ENCODE measurements around the gene SNX9. TPM values are rescaled to one million over a fixed set of nuclear protein-coding genes. Genes with fewer than 3 reads are reported as not detected.

The SNX9 gene
- total and polyA plus RNA-seq, 10 of the 15 experiments (the other 5 are each of a cell fraction or from before 2014, with no cell fraction given) = 0.03 to 2.0 (median 0.37) TPM

- TF ChIP-seq, protein P1, sequence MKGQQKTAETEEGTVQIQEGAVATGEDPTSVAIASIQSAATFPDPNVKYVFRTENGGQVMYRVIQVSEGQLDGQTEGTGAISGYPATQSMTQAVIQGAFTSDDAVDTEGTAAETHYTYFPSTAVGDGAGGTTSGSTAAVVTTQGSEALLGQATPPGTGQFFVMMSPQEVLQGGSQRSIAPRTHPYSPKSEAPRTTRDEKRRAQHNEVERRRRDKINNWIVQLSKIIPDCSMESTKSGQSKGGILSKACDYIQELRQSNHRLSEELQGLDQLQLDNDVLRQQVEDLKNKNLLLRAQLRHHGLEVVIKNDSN (IDR thresholded peaks at IDR 0.05; ENCODE audit: borderline replicate concordance, extremely low read length, insufficient read depth, low read depth, low read length) = no peak
Observed at GRCh38 chr6:157944983-157945931, 122.2 kb downstream of the SNX9 start (continued).

DNA sequence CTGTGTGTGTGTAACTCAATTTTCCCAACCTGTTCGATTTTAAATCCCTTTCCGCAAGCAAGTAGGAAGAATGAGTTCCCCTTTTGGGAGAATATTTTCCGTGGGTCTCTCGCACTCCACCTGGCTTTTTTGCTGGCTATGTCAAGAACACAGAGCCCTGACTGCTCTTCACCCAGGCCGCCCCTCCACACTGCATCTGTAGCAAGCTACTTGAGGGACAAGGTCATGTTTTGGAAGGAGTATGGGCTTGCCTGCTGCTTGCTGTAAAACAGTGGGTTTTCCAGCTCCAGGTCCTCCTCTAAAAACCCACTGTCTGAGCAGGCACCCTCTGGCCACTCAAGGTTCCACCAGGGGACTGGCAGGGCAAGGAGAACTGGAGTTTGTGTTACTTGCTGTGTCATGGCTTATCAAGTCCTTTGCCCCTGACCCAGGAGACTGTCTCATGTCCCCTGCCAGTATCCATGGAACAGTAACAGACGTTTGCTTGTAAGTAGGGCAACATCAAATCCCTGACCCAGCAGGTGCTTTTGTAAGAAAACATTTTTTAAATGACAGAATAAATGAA is 123.1 kb downstream of the SNX9 start:
- no peaks in the 10 kb centered on the region for H3K79me2 ChIP-seq (ENCODE audit: control insufficient read depth, insufficient read depth, low read length)
- BruUV-seq (replicated peaks) = no TSS peak
- intact Hi-C loops (cut with micrococcal nuclease; ENCODE audit: unreplicated experiment) (no loop called here), in situ Hi-C loops (cut with MboI) (loop anchor here (5.0 kb wide), 1 partner anchor 189 kb away; no protein-coding TSS in a partner anchor)
- no peak overlapping the region for H2AFZ ChIP-seq (ENCODE audit: control insufficient read depth, low read depth, low read length)
- POLR2A ChIA-PET = no interaction called here
- no peak for ATAC-seq
- no peaks in the 10 kb centered on the region for H3K9me3 ChIP-seq (replicated peaks; ENCODE audit: control insufficient read depth, insufficient read depth, low read length)
- no peak overlapping the region for H3K27ac ChIP-seq (ENCODE audit: control insufficient read depth, insufficient read depth)
- no peaks in the 10 kb centered on the region for H3K27me3 ChIP-seq (replicated peaks in 1 of 2; ENCODE audit: control insufficient read depth in 2 of 2, insufficient read depth in 2 of 2, low read length in 1 of 2)
- no peak for FAIRE-seq
- H3K4me1 ChIP-seq (ENCODE audit: control insufficient read depth, insufficient read depth, low read length) = no peaks in the 10 kb centered on the region
- H4K20me1 ChIP-seq (ENCODE audit: control insufficient read depth, insufficient read depth) = no peaks in the 10 kb centered on the region; the same call in 1 of the 2 replicates
- no peaks in the 10 kb centered on the region for H3K36me3 ChIP-seq (ENCODE audit: control insufficient read depth in 2 of 2, insufficient read depth in 2 of 2, low read length in 1 of 2)
- SMC1A ChIA-PET (ENCODE audit: uncharacterized antibody, unreplicated experiment) = interaction anchor here (0.9 to 1.7 kb wide), 8 partner anchors 11 to 632 kb away, joined by 3 to 11 read pairs (median 4); no protein-coding TSS in a partner anchor
- H3K9ac ChIP-seq (ENCODE audit: control insufficient read depth, insufficient read depth, low read length) = no peak overlapping the region
- H3K4me2 ChIP-seq (ENCODE audit: control insufficient read depth, insufficient read depth) = no peak overlapping the region
- RAD21 ChIA-PET (ENCODE audit: unreplicated experiment) = interaction anchor here (1.2 to 2.0 kb wide), 3 partner anchors 10 to 73 kb away, joined by 5 to 7 read pairs (median 5); no protein-coding TSS in a partner anchor
- DNase-seq (ENCODE audit: low read depth, low spot score) = no peak
- CTCF ChIA-PET = interaction anchor here (0.9 to 2.8 kb wide), 9 partner anchors 10 to 418 kb away, joined by 3 to 25 read pairs (median 5); no protein-coding TSS in a partner anchor
- no peak overlapping the region for H3K4me3 ChIP-seq
- 77% methylated on average over 6 of the region's 6 CpGs for WGBS (ENCODE audit: insufficient coverage, insufficient replicate concordance, low lambda C conversion rate, missing lambda C conversion rate)
- TF ChIP-seq RB1 (IDR thresholded peaks at IDR 0.05; ENCODE audit: borderline replicate concordance) = no peak
- TF ChIP-seq LARP7 (IDR thresholded peaks at IDR 0.05) = no peak
- TF ChIP-seq SUPT20H (IDR thresholded peaks at IDR 0.05; ENCODE audit: borderline replicate concordance, control insufficient read depth, low read depth, low read length) = no peak
- TF ChIP-seq POLR2AphosphoS5 (IDR thresholded peaks at IDR 0.05; ENCODE audit: low read length) = no peak
- no peak for TF ChIP-seq ETV6 (conservative IDR thresholded peaks at IDR 0.05 in 1 of 2, IDR thresholded peaks at IDR 0.05 in 1 of 2; ENCODE audit: borderline replicate concordance in 1 of 2, low read depth in 1 of 2)
- no peak for TF ChIP-seq ZNF217 (IDR thresholded peaks at IDR 0.05)
- TF ChIP-seq MXI1 (IDR thresholded peaks at IDR 0.05; ENCODE audit: low read depth, low read length) = no peak
- no peak for TF ChIP-seq PAX5 (IDR thresholded peaks at IDR 0.05; ENCODE audit: borderline replicate concordance, low read depth, low read length)
- TF ChIP-seq, protein P2, sequence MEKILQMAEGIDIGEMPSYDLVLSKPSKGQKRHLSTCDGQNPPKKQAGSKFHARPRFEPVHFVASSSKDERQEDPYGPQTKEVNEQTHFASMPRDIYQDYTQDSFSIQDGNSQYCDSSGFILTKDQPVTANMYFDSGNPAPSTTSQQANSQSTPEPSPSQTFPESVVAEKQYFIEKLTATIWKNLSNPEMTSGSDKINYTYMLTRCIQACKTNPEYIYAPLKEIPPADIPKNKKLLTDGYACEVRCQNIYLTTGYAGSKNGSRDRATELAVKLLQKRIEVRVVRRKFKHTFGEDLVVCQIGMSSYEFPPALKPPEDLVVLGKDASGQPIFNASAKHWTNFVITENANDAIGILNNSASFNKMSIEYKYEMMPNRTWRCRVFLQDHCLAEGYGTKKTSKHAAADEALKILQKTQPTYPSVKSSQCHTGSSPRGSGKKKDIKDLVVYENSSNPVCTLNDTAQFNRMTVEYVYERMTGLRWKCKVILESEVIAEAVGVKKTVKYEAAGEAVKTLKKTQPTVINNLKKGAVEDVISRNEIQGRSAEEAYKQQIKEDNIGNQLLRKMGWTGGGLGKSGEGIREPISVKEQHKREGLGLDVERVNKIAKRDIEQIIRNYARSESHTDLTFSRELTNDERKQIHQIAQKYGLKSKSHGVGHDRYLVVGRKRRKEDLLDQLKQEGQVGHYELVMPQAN (conservative IDR thresholded peaks at IDR 0.05) = no peak
- TF ChIP-seq, protein P3, sequence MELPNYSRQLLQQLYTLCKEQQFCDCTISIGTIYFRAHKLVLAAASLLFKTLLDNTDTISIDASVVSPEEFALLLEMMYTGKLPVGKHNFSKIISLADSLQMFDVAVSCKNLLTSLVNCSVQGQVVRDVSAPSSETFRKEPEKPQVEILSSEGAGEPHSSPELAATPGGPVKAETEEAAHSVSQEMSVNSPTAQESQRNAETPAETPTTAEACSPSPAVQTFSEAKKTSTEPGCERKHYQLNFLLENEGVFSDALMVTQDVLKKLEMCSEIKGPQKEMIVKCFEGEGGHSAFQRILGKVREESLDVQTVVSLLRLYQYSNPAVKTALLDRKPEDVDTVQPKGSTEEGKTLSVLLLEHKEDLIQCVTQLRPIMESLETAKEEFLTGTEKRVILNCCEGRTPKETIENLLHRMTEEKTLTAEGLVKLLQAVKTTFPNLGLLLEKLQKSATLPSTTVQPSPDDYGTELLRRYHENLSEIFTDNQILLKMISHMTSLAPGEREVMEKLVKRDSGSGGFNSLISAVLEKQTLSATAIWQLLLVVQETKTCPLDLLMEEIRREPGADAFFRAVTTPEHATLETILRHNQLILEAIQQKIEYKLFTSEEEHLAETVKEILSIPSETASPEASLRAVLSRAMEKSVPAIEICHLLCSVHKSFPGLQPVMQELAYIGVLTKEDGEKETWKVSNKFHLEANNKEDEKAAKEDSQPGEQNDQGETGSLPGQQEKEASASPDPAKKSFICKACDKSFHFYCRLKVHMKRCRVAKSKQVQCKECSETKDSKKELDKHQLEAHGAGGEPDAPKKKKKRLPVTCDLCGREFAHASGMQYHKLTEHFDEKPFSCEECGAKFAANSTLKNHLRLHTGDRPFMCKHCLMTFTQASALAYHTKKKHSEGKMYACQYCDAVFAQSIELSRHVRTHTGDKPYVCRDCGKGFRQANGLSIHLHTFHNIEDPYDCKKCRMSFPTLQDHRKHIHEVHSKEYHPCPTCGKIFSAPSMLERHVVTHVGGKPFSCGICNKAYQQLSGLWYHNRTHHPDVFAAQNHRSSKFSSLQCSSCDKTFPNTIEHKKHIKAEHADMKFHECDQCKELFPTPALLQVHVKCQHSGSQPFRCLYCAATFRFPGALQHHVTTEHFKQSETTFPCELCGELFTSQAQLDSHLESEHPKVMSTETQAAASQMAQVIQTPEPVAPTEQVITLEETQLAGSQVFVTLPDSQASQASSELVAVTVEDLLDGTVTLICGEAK (IDR thresholded peaks at IDR 0.05; ENCODE audit: borderline replicate concordance) = no peak
- TF ChIP-seq CHD2 (IDR thresholded peaks at IDR 0.05; ENCODE audit: borderline replicate concordance, low read depth, low read length) = no peak
